ENCODE results near the gene AKAP13. TPM values are rescaled to one million over a fixed set of nuclear protein-coding genes. Genes with fewer than 3 reads are reported as not detected.

AKAP13 gene
- polyA plus RNA-seq, 1 of the 3 experiments (the other 2 are of a cell fraction), result 8.4 TPM

DNA sequence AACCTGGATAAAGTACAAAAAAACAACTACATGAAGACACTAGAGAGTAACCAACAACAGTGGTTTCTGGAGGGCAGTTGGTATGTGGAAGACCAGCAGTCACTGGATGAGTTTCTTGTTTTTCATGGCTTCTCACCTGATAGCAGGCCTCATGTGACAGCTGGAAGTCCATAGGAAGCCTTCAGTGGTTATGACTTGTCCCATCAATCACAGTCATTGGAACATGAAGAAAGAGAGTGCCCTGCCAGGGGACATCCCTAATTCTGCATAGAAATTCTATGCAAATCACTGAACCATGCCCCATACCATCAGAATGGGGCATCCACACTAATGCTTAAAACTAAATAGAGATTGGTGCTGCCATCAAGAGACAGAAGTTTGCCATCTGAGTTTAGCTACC is 81.6 kb downstream of the AKAP13 start (continued):
- TF ChIP-seq SIN3A (IDR thresholded peaks at IDR 0.05; ENCODE audit: borderline replicate concordance, low read depth, low read length) (no peak), CTCF (IDR thresholded peaks at IDR 0.05) (no peak)

GRCh38 chr15:85463276-85463892 is 83.0 kb downstream of the AKAP13 start:
- TF ChIP-seq RCOR1 (IDR thresholded peaks at IDR 0.05; ENCODE audit: low read length) (no peak), CTCF (IDR thresholded peaks at IDR 0.05) (no peak), PBX3 (IDR thresholded peaks at IDR 0.05) (no peak), TCF12 (IDR thresholded peaks at IDR 0.05) (no peak), NFIC (IDR thresholded peaks at IDR 0.05; ENCODE audit: borderline replicate concordance) (no peak)
- TF ChIP-seq, protein P1, sequence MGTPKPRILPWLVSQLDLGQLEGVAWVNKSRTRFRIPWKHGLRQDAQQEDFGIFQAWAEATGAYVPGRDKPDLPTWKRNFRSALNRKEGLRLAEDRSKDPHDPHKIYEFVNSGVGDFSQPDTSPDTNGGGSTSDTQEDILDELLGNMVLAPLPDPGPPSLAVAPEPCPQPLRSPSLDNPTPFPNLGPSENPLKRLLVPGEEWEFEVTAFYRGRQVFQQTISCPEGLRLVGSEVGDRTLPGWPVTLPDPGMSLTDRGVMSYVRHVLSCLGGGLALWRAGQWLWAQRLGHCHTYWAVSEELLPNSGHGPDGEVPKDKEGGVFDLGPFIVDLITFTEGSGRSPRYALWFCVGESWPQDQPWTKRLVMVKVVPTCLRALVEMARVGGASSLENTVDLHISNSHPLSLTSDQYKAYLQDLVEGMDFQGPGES (IDR thresholded peaks at IDR 0.05; ENCODE audit: low read depth, low read length), result no peak
- TF ChIP-seq, protein P2, sequence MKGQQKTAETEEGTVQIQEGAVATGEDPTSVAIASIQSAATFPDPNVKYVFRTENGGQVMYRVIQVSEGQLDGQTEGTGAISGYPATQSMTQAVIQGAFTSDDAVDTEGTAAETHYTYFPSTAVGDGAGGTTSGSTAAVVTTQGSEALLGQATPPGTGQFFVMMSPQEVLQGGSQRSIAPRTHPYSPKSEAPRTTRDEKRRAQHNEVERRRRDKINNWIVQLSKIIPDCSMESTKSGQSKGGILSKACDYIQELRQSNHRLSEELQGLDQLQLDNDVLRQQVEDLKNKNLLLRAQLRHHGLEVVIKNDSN (IDR thresholded peaks at IDR 0.05; ENCODE audit: borderline replicate concordance, low read depth), result no peak
- POLR2A ChIA-PET, result no interaction called here
- Histone ChIP-seq H3K27ac (ENCODE audit: low read depth in 2 of 2, low read length in 1 of 2) (peak overlapping the region in 1 of 2 experiments; percentile 53; a peak in 2 of 4 replicates), H3K4me1 (ENCODE audit: control insufficient read depth in 1 of 2, insufficient read depth in 2 of 2, low read depth in 1 of 2, low read length in 1 of 2) (peaks cover 0 to 5% of the 10 kb centered on the region in 2 experiments; a peak in 2 of 4 replicates), H2AFZ (ENCODE audit: low read depth) (no peak overlapping the region), H3K4me2 (no peak overlapping the region), H3K79me2 (ENCODE audit: insufficient read depth) (peaks cover 82% of the 10 kb centered on the region), H3K36me3 (replicated peaks in 1 of 2; ENCODE audit: control insufficient read depth in 1 of 2, insufficient read depth in 2 of 2, low read length in 1 of 2) (no peaks in the 10 kb centered on the region), H3F3A (replicated peaks; ENCODE audit: insufficient read depth) (peaks cover 2% of the 10 kb centered on the region), H3K9me2 (no peaks in the 10 kb centered on the region), H3K9me3 (no peaks in the 10 kb centered on the region), H4K20me1 (ENCODE audit: insufficient read depth) (peaks cover 27% of the 10 kb centered on the region; the same call in 1 of the 2 replicates), H3K9ac (no peak overlapping the region), H3K4me3 (ENCODE audit: low read depth in 2 of 2, low read length in 1 of 2) (no peak overlapping the region), H3K27me3 (ENCODE audit: insufficient read depth) (no peaks in the 10 kb centered on the region)
- DNase-seq, result no peak
- CTCF ChIA-PET, result no interaction called here
- WGBS (ENCODE audit: low lambda C conversion rate), result 93% methylated on average over 4 of the region's 4 CpGs

All from SK-N-SH (cell line).